Sigmoid colon (tissue), 7 donors: Measurements from ENCODE around the gene FLVCR1. TPM values are rescaled to one million over a fixed set of nuclear protein-coding genes. Genes with fewer than 3 reads are reported as not detected.

ENCODE experiments used
- DNase-seq: peaks from one replicate; pipeline ENCODE4 v3.0.0-alpha.2; 2019
- H3K27ac ChIP-seq, 4 donors: fragments of 200-600 bp; sonication (generic); one replicate each; pipeline ENCODE4 v1.5.1; 2016 to 2019; ENCODE audit warnings: mild to moderate bottlenecking in 1 of 4
- H3K27me3 ChIP-seq, 3 donors: fragments of 200-600 bp; sonication (generic); one replicate each; pipeline ENCODE4 v1.5.1; 2019; ENCODE audit warnings: mild to moderate bottlenecking in 1 of 3
- H3K36me3 ChIP-seq, 4 donors: fragments of 200-600 bp; sonication (generic); one replicate each; pipeline ENCODE4 v1.5.1; 2016 to 2019
- H3K4me1 ChIP-seq, 4 donors: fragments of 200-600 bp; sonication (generic); one replicate each; pipeline ENCODE4 v1.5.1; 2017 to 2019
- H3K4me3 ChIP-seq, 4 donors: fragments of 200-600 bp; sonication (generic); one replicate each; pipeline ENCODE4 v1.5.1; 2017 to 2019; ENCODE audit warnings: mild to moderate bottlenecking in 2 of 4, moderate library complexity in 1 of 4
- H3K9me3 ChIP-seq, 4 donors: fragments of 200-600 bp in 3 of 4; sonication (generic) in 3 of 4; one replicate each; pipeline versions ENCODE4 v1.5.1 to v1.6.1; 2013 to 2019
- CTCF ChIP-seq, 4 experiments: fragments of 450-650 bp in 3 of 4; fragments of 200-600 bp in 1 of 4; IDR thresholded peaks; one replicate each; pipeline ENCODE4 v1.5.1; 2016 to 2019; ENCODE audit warnings: antibody characterized with exemption in 4 of 4, mild to moderate bottlenecking in 3 of 4, moderate library complexity in 2 of 4
- EP300 ChIP-seq, 4 donors: sonication (generic); formaldehyde crosslinking; IDR thresholded peaks; one replicate each; pipeline ENCODE4 v1.6.1; 2017; ENCODE audit warnings: antibody characterized with exemption in 4 of 4
- POLR2A ChIP-seq, 2 donors: fragments of 450-650 bp; IDR thresholded peaks; one replicate each; pipeline ENCODE4 v1.6.1; 2016; ENCODE audit warnings: antibody characterized with exemption in 2 of 2, mild to moderate bottlenecking in 2 of 2, moderate library complexity in 2 of 2
- POLR2AphosphoS5 ChIP-seq, 4 donors: sonication (generic); formaldehyde crosslinking; IDR thresholded peaks; one replicate each; pipeline ENCODE4 v1.6.1; 2017; ENCODE audit warnings: antibody characterized with exemption in 4 of 4
- WGBS, 2 donors: extraction: QIAGEN DNeasy Blood & Tissue Kit; methylation state at CpG; one replicate each; pipeline ENCODE4 v1.1.7; 2013; 5-methylcytosine and 5-hydroxymethylcytosine counted together
- intact Hi-C: fragments of 100-400 bp; cut with DNase I; formaldehyde crosslinking; loops from one replicate; pipeline ENCODE4 v1.15.1; 2023
- polyA plus RNA-seq, 3 donors: library from polyadenylated mRNA; stranded (reverse); fragments of 200-250 nt; gene quantifications; one replicate each; pipeline ENCODE4 v1.2.3, GENCODE V29; 2013
- total RNA-seq, 4 donors: library from RNA; depleted of rRNA; stranded (reverse); fragments of >200 nt; gene quantifications; one replicate each; pipeline ENCODE4 v1.1.0, GENCODE V29; 2016
- donor health status: healthy with polysubstance abuse.
- donor health status: Bipolar disorder and iron deficiency.
- donor health status: healthy.

FLVCR1 gene
- total and polyA plus RNA-seq, 7 donors: 0.60 to 6.9 (median 3.3) TPM

- Histone ChIP-seq H3K27me3 (no peaks in the 10 kb centered on the region), H3K27ac (no peak overlapping the region), H3K4me1 (no peaks in the 10 kb centered on the region), H3K4me3 (no peak overlapping the region), H3K36me3 (peaks cover under 1 to 74% (median 18%) of the 10 kb centered on the region in 4 donors), H3K9me3 (no peaks in the 10 kb centered on the region)
- DNase-seq: no peak
- WGBS, 2 donors: 83% methylated on average over 4 of the region's 4 CpGs
- TF ChIP-seq POLR2AphosphoS5 (IDR thresholded peaks at IDR 0.05) (no peak), EP300 (IDR thresholded peaks at IDR 0.05) (no peak), POLR2A (IDR thresholded peaks at IDR 0.05) (no peak), CTCF (IDR thresholded peaks at IDR 0.05) (no peak)
- intact Hi-C loops: no loop called here
These were observed 26.5 kb downstream of the FLVCR1 start for GRCh38 chr1:212884592-212884991.

- Histone ChIP-seq H3K9me3 (no peaks in the 10 kb centered on the region), H3K27me3 (no peaks in the 10 kb centered on the region), H3K36me3 (peaks cover 7 to 86% (median 15%) of the 10 kb centered on the region in 4 donors), H3K27ac (no peak overlapping the region), H3K4me1 (no peaks in the 10 kb centered on the region), H3K4me3 (no peak overlapping the region)
- 96 to 100% methylated on average over 1 of the region's 1 CpG for WGBS, 2 donors
- intact Hi-C loops: no loop called here
- TF ChIP-seq CTCF (IDR thresholded peaks at IDR 0.05): no peak
- no peak for DNase-seq
These were observed 34.0 kb downstream of the FLVCR1 start for GRCh38 chr1:212892108-212892507.

- 91 to 100% methylated on average over 1 of the region's 1 CpG for WGBS, 2 donors
- TF ChIP-seq EP300 (IDR thresholded peaks at IDR 0.05): no peak
- TF ChIP-seq POLR2AphosphoS5 (IDR thresholded peaks at IDR 0.05): no peak
- no peak for TF ChIP-seq CTCF (IDR thresholded peaks at IDR 0.05)
- TF ChIP-seq POLR2A (IDR thresholded peaks at IDR 0.05): no peak
- intact Hi-C loops: no loop called here
- no peaks in the 10 kb centered on the region for H3K27me3 ChIP-seq
- H3K4me1 ChIP-seq: no peaks in the 10 kb centered on the region
- H3K27ac ChIP-seq: no peak overlapping the region
- no peak overlapping the region for H3K4me3 ChIP-seq
- peaks cover 4 to 54% (median 7%) of the 10 kb centered on the region in 4 donors for H3K36me3 ChIP-seq
- peaks cover 2 to 14% (median 6%) of the 10 kb centered on the region in 4 donors for H3K9me3 ChIP-seq
- DNase-seq: no peak
These were observed 41.8 kb downstream of the FLVCR1 start for GRCh38 chr1:212899845-212900244.

- no peaks in the 10 kb centered on the region for H3K4me1 ChIP-seq
- H3K27me3 ChIP-seq: no peaks in the 10 kb centered on the region
- H3K27ac ChIP-seq: no peak overlapping the region
- DNase-seq: no peak
- peaks cover 2 to 39% (median 4%) of the 10 kb centered on the region in 4 donors for H3K36me3 ChIP-seq
- TF ChIP-seq CTCF (IDR thresholded peaks at IDR 0.05): no peak
- no peak for TF ChIP-seq POLR2A (IDR thresholded peaks at IDR 0.05)
- no peak for TF ChIP-seq EP300 (IDR thresholded peaks at IDR 0.05)
- TF ChIP-seq POLR2AphosphoS5 (IDR thresholded peaks at IDR 0.05): no peak
- intact Hi-C loops: no loop called here
- peaks cover 2 to 14% (median 6%) of the 10 kb centered on the region in 4 donors for H3K9me3 ChIP-seq
- no peak overlapping the region for H3K4me3 ChIP-seq
- 73 to 98% methylated on average over 2 of the region's 2 CpGs for WGBS, 2 donors
These were observed 43.2 kb downstream of the FLVCR1 start for GRCh38 chr1:212901290-212901689.

- Histone ChIP-seq H3K4me3 (no peak overlapping the region), H3K36me3 (peaks cover 0 to 31% (median 4%) of the 10 kb centered on the region in 4 donors), H3K27ac (no peak overlapping the region), H3K4me1 (no peaks in the 10 kb centered on the region), H3K9me3 (peaks cover 2 to 14% (median 6%) of the 10 kb centered on the region in 4 donors), H3K27me3 (no peaks in the 10 kb centered on the region)
- 77 to 97% methylated on average over 3 of the region's 3 CpGs for WGBS, 2 donors
- TF ChIP-seq POLR2A (IDR thresholded peaks at IDR 0.05): no peak
- no peak for TF ChIP-seq POLR2AphosphoS5 (IDR thresholded peaks at IDR 0.05)
- TF ChIP-seq CTCF (IDR thresholded peaks at IDR 0.05): no peak
- TF ChIP-seq EP300 (IDR thresholded peaks at IDR 0.05): no peak
- no peak for DNase-seq
- intact Hi-C loops: no loop called here
These were observed 44.0 kb downstream of the FLVCR1 start for GRCh38 chr1:212902054-212902453.
